T-helper 1 cell treated with Interleukin-12 subunit alpha and Interleukin-12 subunit beta and Interleukin-4 antibody, amounts not matched to agents 30 μg/mL and 1 μg/mL, for 36 hours (primary cell): ENCODE measurements around the gene MYLK.

ENCODE experiments used
- H3K27ac Mint-ChIP-seq: one replicate; pipeline ENCODE4 v1.8.0; 2021; ENCODE audit warnings: mild to moderate bottlenecking, mixed read lengths
- H3K27me3 Mint-ChIP-seq: one replicate; pipeline ENCODE4 v1.8.0; 2021; ENCODE audit warnings: low read depth, mixed read lengths
- H3K36me3 Mint-ChIP-seq: one replicate; pipeline ENCODE4 v1.8.0; 2021; ENCODE audit warnings: low read depth, mixed read lengths
- H3K4me1 Mint-ChIP-seq: one replicate; pipeline ENCODE4 v1.8.0; 2021; ENCODE audit warnings: low read depth, mixed read lengths
- H3K4me3 Mint-ChIP-seq: one replicate; pipeline ENCODE4 v1.8.0; 2021; ENCODE audit warnings: mild to moderate bottlenecking, moderate library complexity, mixed read lengths
- H3K9me3 Mint-ChIP-seq: one replicate; pipeline ENCODE4 v1.8.0; 2021; ENCODE audit warnings: mixed read lengths

The MYLK gene

GRCh38 chr3:123571264-123571972, 312.7 kb downstream of the MYLK start:
- no peaks in the 10 kb centered on the region for H3K27me3 Mint-ChIP-seq
- peaks cover 5% of the 10 kb centered on the region for H3K36me3 Mint-ChIP-seq
- peaks cover 3% of the 10 kb centered on the region for H3K4me1 Mint-ChIP-seq
- no peak overlapping the region for H3K4me3 Mint-ChIP-seq
- no peaks in the 10 kb centered on the region for H3K9me3 Mint-ChIP-seq
- no peak overlapping the region for H3K27ac Mint-ChIP-seq

GRCh38 chr3:123568875-123569274, 315.3 kb downstream of the MYLK start:
- Mint-ChIP-seq H3K4me3 (no peak overlapping the region), H3K36me3 (peaks cover 5% of the 10 kb centered on the region), H3K9me3 (no peaks in the 10 kb centered on the region), H3K27ac (no peak overlapping the region), H3K4me1 (no peaks in the 10 kb centered on the region), H3K27me3 (no peaks in the 10 kb centered on the region)

- Mint-ChIP-seq H3K27me3 (no peaks in the 10 kb centered on the region), H3K4me1 (no peaks in the 10 kb centered on the region), H3K9me3 (no peaks in the 10 kb centered on the region), H3K27ac (no peak overlapping the region), H3K4me3 (no peak overlapping the region), H3K36me3 (peaks cover 5% of the 10 kb centered on the region)
Measured at GRCh38 chr3:123568034-123568433, 316.1 kb downstream of the MYLK start.

GRCh38 chr3:123564056-123564455, 320.1 kb downstream of the MYLK start:
- Mint-ChIP-seq H3K27me3 (no peaks in the 10 kb centered on the region), H3K36me3 (peaks cover 5% of the 10 kb centered on the region), H3K27ac (no peak overlapping the region), H3K4me1 (no peaks in the 10 kb centered on the region), H3K9me3 (no peaks in the 10 kb centered on the region), H3K4me3 (no peak overlapping the region)

GRCh38 chr3:123562547-123562946, 321.6 kb downstream of the MYLK start:
- Mint-ChIP-seq H3K9me3 (no peaks in the 10 kb centered on the region), H3K4me1 (no peaks in the 10 kb centered on the region), H3K27me3 (no peaks in the 10 kb centered on the region), H3K36me3 (no peaks in the 10 kb centered on the region), H3K4me3 (no peak overlapping the region), H3K27ac (no peak overlapping the region)

- Mint-ChIP-seq H3K9me3 (no peaks in the 10 kb centered on the region), H3K36me3 (peaks cover 1% of the 10 kb centered on the region), H3K27ac (no peak overlapping the region), H3K27me3 (no peaks in the 10 kb centered on the region), H3K4me3 (no peak overlapping the region), H3K4me1 (no peaks in the 10 kb centered on the region)
Measured at GRCh38 chr3:123561188-123561587, 322.9 kb downstream of the MYLK start.
